Measurements from ENCODE around the gene CHRNA4.
"Not testable (repeated sequence)": the region's sequence is repeated elsewhere in the genome, so short reads cannot be mapped to it uniquely, and the experiment has no call there.

Gene CHRNA4

DNA sequence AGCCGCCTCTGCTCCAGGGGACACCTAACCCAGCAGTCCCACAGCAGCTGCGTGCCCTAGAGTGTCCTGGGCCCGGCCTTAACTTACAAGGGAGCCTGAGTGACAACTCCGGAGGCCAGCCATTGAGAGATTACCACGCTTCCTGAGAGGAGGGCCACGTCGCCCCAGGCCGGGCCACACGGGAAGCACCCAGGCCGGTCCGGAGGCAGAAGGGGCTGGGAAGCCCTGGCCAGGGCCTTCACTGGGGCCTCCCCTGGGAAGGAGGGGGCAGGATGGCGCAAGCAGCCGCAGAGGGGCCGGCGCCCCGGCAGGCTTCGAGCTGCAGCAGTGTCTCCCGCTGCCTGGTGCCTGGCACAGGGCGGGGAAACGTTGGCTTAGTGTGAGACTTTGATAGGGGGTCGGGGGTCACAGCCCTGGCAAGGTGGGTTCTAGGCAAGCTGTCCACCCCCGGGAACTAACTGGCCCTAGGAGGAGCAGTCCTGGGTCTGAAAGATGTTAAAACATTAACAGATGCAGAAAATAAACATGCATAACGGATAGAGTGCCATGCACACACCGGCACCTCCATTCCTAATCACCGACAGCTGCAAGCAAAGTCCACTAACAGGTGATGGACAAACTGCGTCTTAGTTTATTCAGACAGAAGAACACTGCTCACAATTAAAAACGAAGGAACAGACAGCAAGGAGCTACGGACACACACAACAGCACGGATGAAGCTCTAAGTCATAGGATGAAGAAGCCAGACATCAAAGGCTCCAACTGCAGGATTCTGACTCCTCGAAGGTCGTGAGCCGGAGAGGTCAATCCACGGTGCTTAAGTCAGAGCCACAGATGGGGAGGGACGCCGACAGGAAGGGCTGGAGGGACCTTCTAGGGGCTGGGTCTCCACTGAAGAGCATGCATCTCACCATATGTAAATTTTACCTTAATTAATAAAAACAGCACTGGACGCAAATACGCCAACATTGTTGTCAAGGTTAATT, 17.4 kb downstream of the CHRNA4 start:
- Histone ChIP-seq H3K14ac (ENCODE audit: low read length) (no peak overlapping the region), H3K27me3 (ENCODE audit: insufficient read depth, low read length) (no peaks in the 10 kb centered on the region), H2BK5ac (ENCODE audit: low read depth, low read length, poor library complexity) (no peak overlapping the region), H2AFZ (ENCODE audit: insufficient read depth, low read length, poor library complexity) (no peak overlapping the region), H3K79me2 (ENCODE audit: control insufficient read depth, insufficient read depth, low read length, poor library complexity) (no peaks in the 10 kb centered on the region), H3K4me1 (ENCODE audit: control insufficient read depth in 1 of 2, insufficient read depth in 2 of 2, low read length in 2 of 2) (no peaks in the 10 kb centered on the region), H4K12ac (ENCODE audit: low read depth, low read length) (no peak overlapping the region), H3K36me3 (ENCODE audit: control insufficient read depth in 1 of 2, insufficient read depth in 2 of 2, low read length in 2 of 2) (no peaks in the 10 kb centered on the region), H3K79me1 (ENCODE audit: low read length) (no peaks in the 10 kb centered on the region), H3K4me2 (ENCODE audit: low read length) (no peak overlapping the region), H3K4me3 (ENCODE audit: low read depth, low read length) (no peak overlapping the region), H4K8ac (ENCODE audit: low read depth, low read length) (no peak overlapping the region), H3K18ac (ENCODE audit: low read length) (no peak overlapping the region), H3K9me3 (ENCODE audit: insufficient read depth, low read depth, low read length) (peaks cover 4% of the 10 kb centered on the region), H3K27ac (ENCODE audit: low read depth, low read length) (no peak overlapping the region), H3K4ac (ENCODE audit: low read depth, low read length) (no peak overlapping the region), H3K9ac (ENCODE audit: low read length) (no peak overlapping the region), H2BK12ac (ENCODE audit: low read length) (no peak overlapping the region), H3K23ac (ENCODE audit: low read length) (no peak overlapping the region), H2BK120ac (ENCODE audit: insufficient read depth, low read length, poor library complexity) (no peak overlapping the region), H4K91ac (ENCODE audit: low read depth, low read length) (no peak overlapping the region), H2AK5ac (ENCODE audit: low read length) (no peak overlapping the region)
- no peak for DNase-seq
- no CpG with 5 or more reads among the region's 37 CpGs for WGBS (ENCODE audit: extremely low coverage, insufficient coverage, insufficient read length)

DNA sequence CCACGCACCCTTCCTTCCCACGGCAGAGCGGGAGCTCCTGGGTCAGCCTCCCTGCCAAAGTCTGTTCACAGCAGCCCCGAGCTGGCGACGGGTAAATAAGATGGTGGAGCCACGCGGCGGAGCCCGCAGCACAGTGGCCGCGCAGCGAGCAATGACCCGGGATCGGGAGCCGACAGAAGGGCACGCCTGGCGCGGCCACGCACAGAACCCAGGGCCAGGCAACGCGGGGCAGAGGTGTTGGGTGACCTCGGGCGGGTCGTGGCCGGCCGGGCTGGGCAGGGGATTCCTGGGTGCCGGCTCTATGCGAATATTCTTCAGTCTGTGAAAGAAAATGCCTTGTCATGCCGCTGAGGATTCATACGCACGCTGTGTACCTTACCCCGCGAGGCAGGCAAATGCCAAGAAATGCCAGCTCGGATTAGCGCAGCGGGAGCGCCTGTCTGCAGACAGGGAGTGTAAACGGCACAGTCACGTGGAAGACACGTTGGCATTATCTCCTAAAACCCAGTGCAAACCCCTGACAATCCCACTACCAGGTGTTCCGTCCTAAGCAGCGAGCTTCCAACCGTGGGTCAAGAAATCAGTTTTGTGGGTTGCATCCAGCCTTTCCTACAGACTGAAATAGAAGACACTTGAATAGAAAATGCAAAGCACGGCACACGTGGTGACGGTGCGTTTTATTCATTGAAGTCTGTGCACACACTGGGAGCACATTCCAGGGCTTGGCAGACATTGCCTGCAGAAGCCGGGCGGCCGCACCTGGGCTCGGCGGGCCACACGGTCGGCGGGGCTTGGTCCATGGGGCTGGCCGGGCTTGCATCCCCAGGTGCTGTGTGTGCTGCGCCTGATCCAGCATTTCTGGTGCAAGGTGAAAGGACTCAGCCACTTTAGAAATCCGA, 18.3 kb downstream of the CHRNA4 start:
- no peak overlapping the region for H2BK120ac ChIP-seq (ENCODE audit: insufficient read depth, low read length, poor library complexity)
- no peaks in the 10 kb centered on the region for H3K4me1 ChIP-seq (ENCODE audit: control insufficient read depth in 1 of 2, insufficient read depth in 2 of 2, low read length in 2 of 2)
- no peak overlapping the region for H3K4me2 ChIP-seq (ENCODE audit: low read length)
- H2AK5ac ChIP-seq (ENCODE audit: low read length): no peak overlapping the region
- no peak overlapping the region for H3K18ac ChIP-seq (ENCODE audit: low read length)
- H3K9me3 ChIP-seq (ENCODE audit: insufficient read depth, low read depth, low read length): peaks cover 4% of the 10 kb centered on the region
- H4K12ac ChIP-seq (ENCODE audit: low read depth, low read length): no peak overlapping the region
- no peaks in the 10 kb centered on the region for H3K79me1 ChIP-seq (ENCODE audit: low read length)
- H3K14ac ChIP-seq (ENCODE audit: low read length): no peak overlapping the region
- no peak overlapping the region for H3K27ac ChIP-seq (ENCODE audit: low read depth, low read length)
- DNase-seq: no peak
- H2BK5ac ChIP-seq (ENCODE audit: low read depth, low read length, poor library complexity): no peak overlapping the region
- no peaks in the 10 kb centered on the region for H3K36me3 ChIP-seq (ENCODE audit: control insufficient read depth in 1 of 2, insufficient read depth in 2 of 2, low read length in 2 of 2)
- no peak overlapping the region for H4K8ac ChIP-seq (ENCODE audit: low read depth, low read length)
- H3K4me3 ChIP-seq (ENCODE audit: low read depth, low read length): no peak overlapping the region
- H2BK12ac ChIP-seq (ENCODE audit: low read length): no peak overlapping the region
- no peak overlapping the region for H4K91ac ChIP-seq (ENCODE audit: low read depth, low read length)
- H3K23ac ChIP-seq (ENCODE audit: low read length): no peak overlapping the region
- no peaks in the 10 kb centered on the region for H3K27me3 ChIP-seq (ENCODE audit: insufficient read depth, low read length)
- WGBS (ENCODE audit: extremely low coverage, insufficient coverage, insufficient read length): no CpG with 5 or more reads among the region's 59 CpGs
- no peak overlapping the region for H3K4ac ChIP-seq (ENCODE audit: low read depth, low read length)
- no peak overlapping the region for H2AFZ ChIP-seq (ENCODE audit: insufficient read depth, low read length, poor library complexity)
- no peak overlapping the region for H3K9ac ChIP-seq (ENCODE audit: low read length)
- no peaks in the 10 kb centered on the region for H3K79me2 ChIP-seq (ENCODE audit: control insufficient read depth, insufficient read depth, low read length, poor library complexity)

DNA sequence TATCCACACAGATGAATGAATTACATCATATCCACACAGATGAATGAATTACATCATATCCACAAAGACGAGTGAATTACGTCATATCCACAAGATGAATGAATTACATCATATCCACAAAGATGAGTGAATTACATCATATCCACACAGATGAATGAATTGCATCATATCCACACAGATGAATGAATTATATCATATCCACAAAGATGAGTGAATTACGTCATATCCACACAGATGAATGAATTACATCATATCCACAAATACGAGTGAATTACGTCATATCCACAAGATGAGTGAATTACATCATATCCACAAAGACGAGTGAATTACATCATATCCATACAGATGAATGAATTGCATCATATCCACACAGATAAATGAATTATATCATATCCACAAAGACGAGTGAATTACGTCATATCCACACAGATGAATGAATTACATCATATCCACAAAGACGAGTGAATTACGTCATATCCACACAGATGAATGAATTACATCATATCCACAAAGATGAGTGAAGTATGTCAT, 20.9 kb downstream of the CHRNA4 start:
- not testable (repeated sequence) for H4K91ac ChIP-seq (ENCODE audit: low read depth, low read length); H3K4ac ChIP-seq (ENCODE audit: low read depth, low read length); H3K9me3 ChIP-seq (ENCODE audit: insufficient read depth, low read depth, low read length); H3K9ac ChIP-seq (ENCODE audit: low read length); H3K14ac ChIP-seq (ENCODE audit: low read length); H3K4me1 ChIP-seq (ENCODE audit: control insufficient read depth in 1 of 2, insufficient read depth in 2 of 2, low read length in 2 of 2); H3K18ac ChIP-seq (ENCODE audit: low read length); H3K4me2 ChIP-seq (ENCODE audit: low read length); H2BK5ac ChIP-seq (ENCODE audit: low read depth, low read length, poor library complexity); H3K27me3 ChIP-seq (ENCODE audit: insufficient read depth, low read length); H3K27ac ChIP-seq (ENCODE audit: low read depth, low read length); H2BK120ac ChIP-seq (ENCODE audit: insufficient read depth, low read length, poor library complexity); H4K12ac ChIP-seq (ENCODE audit: low read depth, low read length); H2AFZ ChIP-seq (ENCODE audit: insufficient read depth, low read length, poor library complexity); H3K4me3 ChIP-seq (ENCODE audit: low read depth, low read length); H3K79me1 ChIP-seq (ENCODE audit: low read length); H2AK5ac ChIP-seq (ENCODE audit: low read length); H3K23ac ChIP-seq (ENCODE audit: low read length); H2BK12ac ChIP-seq (ENCODE audit: low read length); H3K36me3 ChIP-seq (ENCODE audit: control insufficient read depth in 1 of 2, insufficient read depth in 2 of 2, low read length in 2 of 2); DNase-seq; H4K8ac ChIP-seq (ENCODE audit: low read depth, low read length); H3K79me2 ChIP-seq (ENCODE audit: control insufficient read depth, insufficient read depth, low read length, poor library complexity)
- no CpG with 5 or more reads among the region's 10 CpGs for WGBS (ENCODE audit: extremely low coverage, insufficient coverage, insufficient read length)
